ENCODE results near the gene PABPN1.

- no peak for TF ChIP-seq EP300 (IDR thresholded peaks at IDR 0.05; ENCODE audit: borderline replicate concordance)
- TF ChIP-seq REST (IDR thresholded peaks at IDR 0.05; ENCODE audit: low read depth), result no peak
- TF ChIP-seq, protein P1, sequence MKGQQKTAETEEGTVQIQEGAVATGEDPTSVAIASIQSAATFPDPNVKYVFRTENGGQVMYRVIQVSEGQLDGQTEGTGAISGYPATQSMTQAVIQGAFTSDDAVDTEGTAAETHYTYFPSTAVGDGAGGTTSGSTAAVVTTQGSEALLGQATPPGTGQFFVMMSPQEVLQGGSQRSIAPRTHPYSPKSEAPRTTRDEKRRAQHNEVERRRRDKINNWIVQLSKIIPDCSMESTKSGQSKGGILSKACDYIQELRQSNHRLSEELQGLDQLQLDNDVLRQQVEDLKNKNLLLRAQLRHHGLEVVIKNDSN (IDR thresholded peaks at IDR 0.05), result no peak
- TF ChIP-seq EGR1 (IDR thresholded peaks at IDR 0.05), result no peak
- peak; percentile 41; the same call in 1 of the 2 replicates for TF ChIP-seq TCF12 (IDR thresholded peaks at IDR 0.05; ENCODE audit: low read depth)
- no peak for TF ChIP-seq NFIC (IDR thresholded peaks at IDR 0.05)
Measured at GRCh38 chr14:23306412-23307145, 14.7 kb upstream of the PABPN1 start, which contains the start of gene BCL2L2.

Measured in Ishikawa (cell line).